Astrocyte (in vitro differentiated cells and primary cell): ENCODE measurements around the gene TEX14. TPM values are rescaled to one million over a fixed set of nuclear protein-coding genes. Genes with fewer than 3 reads are reported as not detected.
"Not testable (repeated sequence)": the region's sequence is repeated elsewhere in the genome, so short reads cannot be mapped to it uniquely, and the experiment has no call there.

Source experiments
- DNase-seq: peaks from one replicate; pipeline ENCODE4 v3.0.0-alpha.2; 2010; ENCODE audit warnings: low read depth
- FAIRE-seq: peaks from 2 replicates; lab custom pipeline; 2011; peaks lifted over from hg19 to GRCh38; lab: Jason Lieb, UNC
- H2AFZ ChIP-seq: 2 replicates; pipeline ENCODE4 v1.6.0; 2012; ENCODE audit warnings: low read depth, low read length, inconsistent platforms
- H3K27ac ChIP-seq: 2 replicates; pipeline ENCODE4 v1.5.1; 2011; ENCODE audit warnings: low read depth, low read length, inconsistent platforms
- H3K27me3 ChIP-seq: 2 replicates; pipeline ENCODE4 v1.6.0; 2011; ENCODE audit warnings: low read length, inconsistent platforms; ENCODE audit not compliant: insufficient read depth
- H3K36me3 ChIP-seq: 2 replicates; pipeline ENCODE4 v1.5.1; 2011; ENCODE audit warnings: low read length, inconsistent platforms; ENCODE audit not compliant: insufficient read depth
- H3K4me1 ChIP-seq: 2 replicates; pipeline ENCODE4 v1.5.1; 2011; ENCODE audit warnings: low read length, inconsistent platforms; ENCODE audit not compliant: insufficient read depth
- H3K4me2 ChIP-seq: 2 replicates; pipeline ENCODE4 v1.6.0; 2012; ENCODE audit warnings: low read length, inconsistent platforms
- H3K4me3 ChIP-seq: 2 replicates; pipeline ENCODE4 v1.5.1; 2011; ENCODE audit warnings: low read depth, mild to moderate bottlenecking, low read length, inconsistent platforms; ENCODE audit not compliant: insufficient read depth
- H3K79me2 ChIP-seq: 2 replicates; pipeline ENCODE4 v1.6.0; 2012; ENCODE audit warnings: mild to moderate bottlenecking, low read length, inconsistent platforms; ENCODE audit not compliant: insufficient read depth
- H3K9ac ChIP-seq: 2 replicates; pipeline ENCODE4 v1.6.0; 2012; ENCODE audit warnings: mild to moderate bottlenecking, low read length, inconsistent platforms
- H3K9me3 ChIP-seq: 2 replicates; pipeline ENCODE4 v1.5.1; 2012; ENCODE audit warnings: low read depth, mild to moderate bottlenecking, low read length, inconsistent platforms; ENCODE audit not compliant: insufficient read depth
- H4K20me1 ChIP-seq: 2 replicates; pipeline ENCODE4 v1.6.0; 2012; ENCODE audit warnings: low read length, inconsistent platforms; ENCODE audit not compliant: insufficient read depth
- H3K27ac Mint-ChIP-seq: one replicate; pipeline ENCODE4 v1.8.0; 2021; ENCODE audit warnings: mild to moderate bottlenecking, mixed read lengths; ENCODE audit not compliant: unreplicated experiment
- H3K27me3 Mint-ChIP-seq: one replicate; pipeline ENCODE4 v1.8.0; 2021; ENCODE audit warnings: low read depth, mixed read lengths; ENCODE audit not compliant: unreplicated experiment
- H3K36me3 Mint-ChIP-seq: one replicate; pipeline ENCODE4 v1.8.0; 2021; ENCODE audit warnings: low read depth, mixed read lengths; ENCODE audit not compliant: unreplicated experiment
- H3K4me1 Mint-ChIP-seq: one replicate; pipeline ENCODE4 v1.8.0; 2021; ENCODE audit warnings: low read depth, mixed read lengths; ENCODE audit not compliant: unreplicated experiment
- H3K4me3 Mint-ChIP-seq: one replicate; pipeline ENCODE4 v1.8.0; 2021; ENCODE audit warnings: mild to moderate bottlenecking, moderate library complexity, mixed read lengths; ENCODE audit not compliant: unreplicated experiment
- H3K9me3 Mint-ChIP-seq: one replicate; pipeline ENCODE4 v1.8.0; 2021; ENCODE audit warnings: mild to moderate bottlenecking, mixed read lengths; ENCODE audit not compliant: unreplicated experiment
- CTCF ChIP-seq: IDR thresholded peaks from 2 replicates; pipeline ENCODE4 v1.5.1; 2011; ENCODE audit warnings: low read depth, mild to moderate bottlenecking, inconsistent platforms, low read length, moderate library complexity; ENCODE audit not compliant: insufficient read depth
- EZH2 ChIP-seq: IDR thresholded peaks from 2 replicates; pipeline ENCODE4 v1.6.1; 2012; ENCODE audit warnings: mild to moderate bottlenecking, low read length, inconsistent platforms; ENCODE audit not compliant: insufficient read depth
- total RNA-seq: library from RNA; stranded (reverse); gene quantifications from 2 replicates; pipeline ENCODE4 v1.2.1, GENCODE V29; 2021

The TEX14 gene
- total RNA-seq, 1 donor from 2014 or later, result 0.09 TPM

- no peak overlapping the region for H2AFZ ChIP-seq
- Mint-ChIP-seq H3K4me3 (no peak overlapping the region), H3K9me3 (peaks cover 3% of the 10 kb centered on the region), H3K27me3 (peaks cover 2% of the 10 kb centered on the region), H3K27ac (no peak overlapping the region), H3K36me3 (no peaks in the 10 kb centered on the region), H3K4me1 (peaks cover 10% of the 10 kb centered on the region)
- TF ChIP-seq CTCF (no peak), EZH2 (no peak)
- H3K4me3 ChIP-seq, result no peak overlapping the region
- no peak overlapping the region for H3K9ac ChIP-seq
- no peaks in the 10 kb centered on the region for H3K36me3 ChIP-seq
- no peaks in the 10 kb centered on the region for H4K20me1 ChIP-seq
- H3K4me1 ChIP-seq, result peaks cover 4% of the 10 kb centered on the region
- no peaks in the 10 kb centered on the region for H3K27me3 ChIP-seq
- DNase-seq (no peak), FAIRE-seq (no peak)
- no peaks in the 10 kb centered on the region for H3K79me2 ChIP-seq
- H3K9me3 ChIP-seq, result no peaks in the 10 kb centered on the region
- no peak overlapping the region for H3K4me2 ChIP-seq
- H3K27ac ChIP-seq, result no peak overlapping the region
Observed at GRCh38 chr17:58557981-58558380, 133.9 kb downstream of the TEX14 start.

- H3K9me3 Mint-ChIP-seq, result peaks cover 3% of the 10 kb centered on the region
- H3K27me3 Mint-ChIP-seq, result peaks cover 2% of the 10 kb centered on the region
- TF ChIP-seq EZH2 (no peak), CTCF (no peak)
Observed at GRCh38 chr17:58556833-58557250, 135.0 kb downstream of the TEX14 start.

GRCh38 chr17:58555109-58555508, 136.7 kb downstream of the TEX14 start:
- not testable (repeated sequence) for H3K27ac Mint-ChIP-seq, H3K4me3 ChIP-seq, H4K20me1 ChIP-seq, H3K27me3 Mint-ChIP-seq, H3K27me3 ChIP-seq, H3K4me1 ChIP-seq, DNase-seq, H3K27ac ChIP-seq, H3K4me1 Mint-ChIP-seq, H2AFZ ChIP-seq, H3K9ac ChIP-seq, H3K36me3 ChIP-seq, H3K36me3 Mint-ChIP-seq, H3K79me2 ChIP-seq, H3K4me3 Mint-ChIP-seq, H3K9me3 Mint-ChIP-seq, FAIRE-seq, H3K9me3 ChIP-seq, H3K4me2 ChIP-seq

More at GRCh38 chr17:58556833-58557250, 135.0 kb downstream of the TEX14 start:
- Histone ChIP-seq H3K27me3 (no peaks in the 10 kb centered on the region), H3K79me2 (no peaks in the 10 kb centered on the region), H3K4me1 (peaks cover 4% of the 10 kb centered on the region), H3K9ac (no peak overlapping the region), H3K4me3 (no peak overlapping the region), H4K20me1 (no peaks in the 10 kb centered on the region), H3K9me3 (no peaks in the 10 kb centered on the region), H3K4me2 (peak overlapping the region; percentile 46), H2AFZ (peak overlapping the region; percentile 30), H3K36me3 (no peaks in the 10 kb centered on the region), H3K27ac (no peak overlapping the region)
- Mint-ChIP-seq H3K36me3 (no peaks in the 10 kb centered on the region), H3K4me1 (peaks cover 7% of the 10 kb centered on the region), H3K27ac (no peak overlapping the region), H3K4me3 (no peak overlapping the region)
- DNase-seq (peak; percentile 31), FAIRE-seq (no peak)
